A549 (cell line): ENCODE results near the gene CHPT1. TPM values are rescaled to one million over a fixed set of nuclear protein-coding genes. Genes with fewer than 3 reads are reported as not detected.

Experiments used
- ATAC-seq, 2 experiments: fragments of 200-7000 bp in 1 of 2; fragments of >200 bp in 1 of 2; cut with Nextera tagmentation in 1 of 2; cut with Tn5 transposase in 1 of 2; 3 replicates each; pipeline versions ENCODE4 v1.8.0 to v1.9.1; 2018 to 2020; ENCODE audit warnings: mild to moderate bottlenecking in 1 of 2, moderate library complexity in 1 of 2
- CTCF ChIA-PET: fragments of 300-600 bp; sonication (Branson Sonifier 250); formaldehyde crosslinking; extraction: SDS; loops from one replicate; lab custom pipeline; 2021; ENCODE audit warnings: antibody characterized with exemption, inconsistent platforms; lab: Yijun Ruan, JAX
- POLR2A ChIA-PET: fragments of 350-600 bp; formaldehyde crosslinking; extraction: SDS; loops from one replicate; lab custom pipeline; 2021; ENCODE audit warnings: antibody characterized with exemption, inconsistent platforms; lab: Yijun Ruan, JAX
- DNase-seq, 2 experiments: peaks; one replicate each; pipeline versions ENCODE4 v3.0.0 to v3.0.0-alpha.2; 2011 to 2016; ENCODE audit warnings: low read depth in 1 of 2, low spot score in 1 of 2
- FAIRE-seq: peaks from 2 replicates; lab custom pipeline; 2011; peaks lifted over from hg19 to GRCh38; lab: Jason Lieb, UNC
- H3K27ac ChIP-seq, 2 experiments: fragments of >200 bp; sonication (Bioruptor Twin); formaldehyde crosslinking; 3 replicates each; pipeline ENCODE4 v1.5.1; 2016 to 2017
- H3K4me1 ChIP-seq: fragments of >200 bp; sonication (Bioruptor Twin); formaldehyde crosslinking; 3 replicates; pipeline ENCODE4 v1.6.1; 2016
- H3K4me2 ChIP-seq: fragments of >200 bp; sonication (Bioruptor Twin); formaldehyde crosslinking; 3 replicates; pipeline ENCODE4 v1.6.1; 2016
- H3K4me3 ChIP-seq: fragments of >200 bp; sonication (Bioruptor Twin); formaldehyde crosslinking; 3 replicates; pipeline ENCODE4 v1.5.1; 2016
- H3K9me3 ChIP-seq: fragments of >200 bp; sonication (Bioruptor Twin); formaldehyde crosslinking; 3 replicates; pipeline ENCODE4 v1.6.1; 2016
- ATOH8 ChIP-seq: fragments of 250-450 bp; sonication (Bioruptor Pico); IDR thresholded peaks from 2 replicates; pipeline ENCODE4 v1.5.0; 2020; ENCODE audit warnings: low read depth, mild to moderate bottlenecking, moderate library complexity
- BHLHE40 ChIP-seq: IDR thresholded peaks from 2 replicates; pipeline ENCODE4 v1.6.1; 2012; ENCODE audit warnings: low read depth, low read length, inconsistent platforms
- CHD2 ChIP-seq: fragments of 150-350 bp; IDR thresholded peaks from 2 replicates; pipeline ENCODE4 v1.6.1; 2014; ENCODE audit warnings: low read length; ENCODE audit not compliant: partially characterized antibody
- CHD4 ChIP-seq: fragments of 200-600 bp; sonication (generic); IDR thresholded peaks from 2 replicates; pipeline ENCODE4 v1.6.1; 2016; ENCODE audit warnings: antibody characterized with exemption, mild to moderate bottlenecking, borderline replicate concordance
- EHMT2 ChIP-seq: fragments of 200-600 bp; sonication (generic); IDR thresholded peaks from 2 replicates; pipeline ENCODE4 v1.6.1; 2016; ENCODE audit warnings: antibody characterized with exemption, low read depth, mild to moderate bottlenecking, moderate library complexity
- EP300 ChIP-seq, 2 experiments: fragments of >200 bp; sonication (Bioruptor Twin); formaldehyde crosslinking; IDR thresholded peaks; 2 replicates in 1 of 2; 3 replicates in 1 of 2; pipeline ENCODE4 v1.6.1; 2016 to 2017
- FOSB ChIP-seq: fragments of 250-450 bp; sonication (Bioruptor Pico); IDR thresholded peaks from 2 replicates; pipeline ENCODE4 v1.5.0; 2020; ENCODE audit warnings: mild to moderate bottlenecking, moderate library complexity
- GATA3 ChIP-seq: IDR thresholded peaks from 2 replicates; pipeline ENCODE4 v1.6.1; 2012; ENCODE audit warnings: borderline replicate concordance
- HES2 ChIP-seq: fragments of >200 bp; sonication (Bioruptor Twin); formaldehyde crosslinking; IDR thresholded peaks from 2 replicates; pipeline ENCODE4 v1.6.1; 2016
- HOXA7 ChIP-seq: fragments of 250-450 bp; sonication (Bioruptor Pico); IDR thresholded peaks from 2 replicates; pipeline ENCODE4 v1.5.0; 2020; ENCODE audit warnings: mild to moderate bottlenecking, moderate library complexity
- KDM1A ChIP-seq: fragments of 200-600 bp; sonication (generic); IDR thresholded peaks from 2 replicates; pipeline ENCODE4 v1.6.1; 2016; ENCODE audit warnings: low read depth, mild to moderate bottlenecking
- KDM5A ChIP-seq: fragments of 200-600 bp; sonication (generic); IDR thresholded peaks from 2 replicates; pipeline ENCODE4 v1.6.1; 2016; ENCODE audit warnings: antibody characterized with exemption, mild to moderate bottlenecking
- MAX ChIP-seq: IDR thresholded peaks from 2 replicates; pipeline ENCODE4 v1.6.1; 2012
- MAZ ChIP-seq: fragments of 150-350 bp; IDR thresholded peaks from 2 replicates; pipeline ENCODE4 v1.6.1; 2014; ENCODE audit warnings: antibody characterized with exemption, low read depth, low read length, borderline replicate concordance
- NFE2L2 ChIP-seq: fragments of 150-350 bp; conservative IDR thresholded peaks from 2 replicates; pipeline ENCODE4 v1.6.1; 2014; ENCODE audit warnings: low read length
- PBX3 ChIP-seq: IDR thresholded peaks from 2 replicates; pipeline ENCODE4 v1.6.1; 2012
- PHF8 ChIP-seq: fragments of 200-600 bp; sonication (generic); IDR thresholded peaks from 2 replicates; pipeline ENCODE4 v1.6.1; 2016; ENCODE audit warnings: low read depth, mild to moderate bottlenecking, antibody characterized with exemption, moderate library complexity, borderline replicate concordance
- POLR2A ChIP-seq: IDR thresholded peaks from 2 replicates; pipeline ENCODE4 v1.6.1; 2012; ENCODE audit warnings: mild to moderate bottlenecking, low read length
- RARB ChIP-seq: fragments of 250-450 bp; sonication (Bioruptor Pico); IDR thresholded peaks from 2 replicates; pipeline ENCODE4 v1.8.0; 2021; ENCODE audit warnings: mild to moderate bottlenecking, moderate library complexity
- RCOR1 ChIP-seq: fragments of 150-350 bp; IDR thresholded peaks from 2 replicates; pipeline ENCODE4 v1.6.1; 2014; ENCODE audit warnings: antibody characterized with exemption, low read length, low read depth
- REST ChIP-seq: fragments of 200-600 bp; sonication (generic); IDR thresholded peaks from 2 replicates; pipeline ENCODE4 v1.6.1; 2016; ENCODE audit warnings: antibody characterized with exemption, mild to moderate bottlenecking, moderate library complexity
- SMC3 ChIP-seq: fragments of >200 bp; sonication (Bioruptor Twin); formaldehyde crosslinking; IDR thresholded peaks from 3 replicates; pipeline ENCODE4 v1.6.1; 2018; ENCODE audit warnings: inconsistent platforms
- TFCP2L1 ChIP-seq: fragments of 250-450 bp; sonication (Bioruptor Pico); IDR thresholded peaks from 2 replicates; pipeline ENCODE4 v1.5.0; 2021; ENCODE audit warnings: mild to moderate bottlenecking
- TP53 ChIP-seq: fragments of 250-450 bp; sonication (Bioruptor Pico); IDR thresholded peaks from 2 replicates; pipeline ENCODE4 v1.5.0; 2021; ENCODE audit warnings: mild to moderate bottlenecking, moderate library complexity
- ZC3H11A ChIP-seq: fragments of 450-650 bp; IDR thresholded peaks from 2 replicates; pipeline ENCODE4 v1.6.1; 2014; ENCODE audit warnings: antibody characterized with exemption, mild to moderate bottlenecking
- ZFP36 ChIP-seq: fragments of 450-650 bp; IDR thresholded peaks from 2 replicates; pipeline ENCODE4 v1.6.1; 2014; ENCODE audit warnings: borderline replicate concordance; ENCODE audit not compliant: partially characterized antibody
- WGBS: methylation state at CpG from one replicate; pipeline ENCODE4 v1.1.6; 2017; ENCODE audit errors: missing lambda C conversion rate; 5-methylcytosine and 5-hydroxymethylcytosine counted together
- polyA plus RNA-seq, 4 experiments: library from polyadenylated mRNA; depleted of rRNA in 3 of 4; stranded (reverse); fragments of >200 nt; fragmentation: RNase III in 1 of 4; extraction: RNeasy Plus Mini Kit Qiagen cat#74134 plus additional on column Dnase treatment in 1 of 4; gene quantifications; 2 replicates in 3 of 4; 3 replicates in 1 of 4; pipeline ENCODE4 v1.2.3, GENCODE V29; 2011 to 2017

CHPT1 gene
- polyA plus RNA-seq, 2 of the 4 experiments (the other 2 are of a cell fraction), result 52.0 to 102 TPM

- Histone ChIP-seq H3K9me3 (no peaks in the 10 kb centered on the region), H3K4me2 (no peak overlapping the region)
- no peak for ATAC-seq
- POLR2A ChIA-PET, result no interaction called here
- no peak for TF ChIP-seq KDM1A
- no peak for TF ChIP-seq CHD2
- no peak for TF ChIP-seq HES2
- TF ChIP-seq NFE2L2, result no peak
- TF ChIP-seq MAX, result no peak
- no peak for TF ChIP-seq GATA3
- TF ChIP-seq ATOH8 (CRISPR knock-in tag), result no peak
- no peak for TF ChIP-seq SMC3
- no peak for TF ChIP-seq TFCP2L1 (CRISPR knock-in tag)
- TF ChIP-seq RCOR1, result no peak
- TF ChIP-seq RARB (CRISPR knock-in tag), result no peak
- no peak for TF ChIP-seq FOSB (CRISPR knock-in tag)
- TF ChIP-seq EHMT2, result no peak
- TF ChIP-seq POLR2A, result no peak
- TF ChIP-seq EP300 (IDR thresholded peaks at IDR 0.05), result no peak
- TF ChIP-seq PHF8, result no peak
- TF ChIP-seq, all 56 proteins: peak for 0
- no peak for DNase-seq
- H3K4me1 ChIP-seq, result no peaks in the 10 kb centered on the region
- CTCF ChIA-PET, result interaction anchor here (1.3 kb wide), 1 partner anchor 19 kb away, joined by 3 read pairs; no protein-coding TSS in a partner anchor
- no peak for FAIRE-seq
- WGBS, result 73% methylated on average over 6 of the region's 6 CpGs
- H3K27ac ChIP-seq, result no peak overlapping the region
- no peak overlapping the region for H3K4me3 ChIP-seq
Observed at GRCh38 chr12:101663298-101663697, 34.1 kb upstream of the CHPT1 start.

- no peak overlapping the region for H3K27ac ChIP-seq
Observed at GRCh38 chr12:101664992-101665391, 32.4 kb upstream of the CHPT1 start.

More at GRCh38 chr12:101664992-101665391, 32.4 kb upstream of the CHPT1 start:
- Histone ChIP-seq H3K4me2 (no peak overlapping the region), H3K4me3 (no peak overlapping the region), H3K9me3 (no peaks in the 10 kb centered on the region), H3K4me1 (no peaks in the 10 kb centered on the region)
- DNase-seq (no peak), FAIRE-seq (no peak), ATAC-seq (no peak)
- 55% methylated on average over 7 of the region's 7 CpGs for WGBS
- CTCF ChIA-PET, result no interaction called here
- POLR2A ChIA-PET, result no interaction called here
- TF ChIP-seq ZC3H11A (no peak), NFE2L2 (no peak), REST (no peak), PBX3 (no peak), GATA3 (no peak), TP53 (CRISPR knock-in tag) (no peak), HOXA7 (CRISPR knock-in tag) (no peak), MAZ (no peak), CHD4 (no peak), KDM5A (no peak), ATOH8 (CRISPR knock-in tag) (no peak), BHLHE40 (no peak), ZFP36 (no peak)
